ENCODE measurements around the gene SLC24A1. TPM values are rescaled to one million over a fixed set of nuclear protein-coding genes. Genes with fewer than 3 reads are reported as not detected.

SLC24A1 gene
- total RNA-seq, 6 experiments from 2014 or later = 7.4 to 14.6 (median 11.7) TPM

DNA sequence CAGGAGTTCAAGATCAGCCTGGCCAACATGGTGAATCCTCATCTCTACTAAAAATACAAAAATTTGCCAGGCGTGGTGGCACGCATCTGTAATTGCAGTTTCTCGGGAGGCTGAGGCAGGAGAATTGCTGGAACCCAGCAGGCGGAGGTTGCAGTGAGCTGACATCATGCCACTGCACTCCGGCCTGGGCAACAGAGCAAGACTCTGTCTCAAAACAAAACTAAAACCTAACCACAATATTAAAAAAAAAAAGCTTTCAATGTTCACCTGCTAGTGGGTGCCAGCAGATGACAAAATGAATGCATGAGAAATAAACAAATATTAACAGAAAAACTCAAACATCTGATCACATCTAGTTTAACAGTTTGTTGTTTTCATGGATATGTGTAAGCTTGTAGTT is 9.0 kb downstream of the SLC24A1 start:
- no peaks in the 10 kb centered on the region; the same call in 1 of the 2 replicates for H3K27me3 Mint-ChIP-seq (ENCODE audit: insufficient read depth)
- no peaks in the 10 kb centered on the region for H3K9me3 Mint-ChIP-seq
- H3K4me1 Mint-ChIP-seq (ENCODE audit: low read depth) = peaks cover 42% of the 10 kb centered on the region
- no peak overlapping the region for H3K27ac Mint-ChIP-seq
- H3K36me3 Mint-ChIP-seq (ENCODE audit: low read depth) = peaks cover under 1% of the 10 kb centered on the region; the same call in 1 of the 2 replicates
- no peak for DNase-seq
- TF ChIP-seq, protein P1, sequence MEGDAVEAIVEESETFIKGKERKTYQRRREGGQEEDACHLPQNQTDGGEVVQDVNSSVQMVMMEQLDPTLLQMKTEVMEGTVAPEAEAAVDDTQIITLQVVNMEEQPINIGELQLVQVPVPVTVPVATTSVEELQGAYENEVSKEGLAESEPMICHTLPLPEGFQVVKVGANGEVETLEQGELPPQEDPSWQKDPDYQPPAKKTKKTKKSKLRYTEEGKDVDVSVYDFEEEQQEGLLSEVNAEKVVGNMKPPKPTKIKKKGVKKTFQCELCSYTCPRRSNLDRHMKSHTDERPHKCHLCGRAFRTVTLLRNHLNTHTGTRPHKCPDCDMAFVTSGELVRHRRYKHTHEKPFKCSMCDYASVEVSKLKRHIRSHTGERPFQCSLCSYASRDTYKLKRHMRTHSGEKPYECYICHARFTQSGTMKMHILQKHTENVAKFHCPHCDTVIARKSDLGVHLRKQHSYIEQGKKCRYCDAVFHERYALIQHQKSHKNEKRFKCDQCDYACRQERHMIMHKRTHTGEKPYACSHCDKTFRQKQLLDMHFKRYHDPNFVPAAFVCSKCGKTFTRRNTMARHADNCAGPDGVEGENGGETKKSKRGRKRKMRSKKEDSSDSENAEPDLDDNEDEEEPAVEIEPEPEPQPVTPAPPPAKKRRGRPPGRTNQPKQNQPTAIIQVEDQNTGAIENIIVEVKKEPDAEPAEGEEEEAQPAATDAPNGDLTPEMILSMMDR (IDR thresholded peaks at IDR 0.05) = no peak
- H3K4me3 Mint-ChIP-seq = no peak overlapping the region

DNA sequence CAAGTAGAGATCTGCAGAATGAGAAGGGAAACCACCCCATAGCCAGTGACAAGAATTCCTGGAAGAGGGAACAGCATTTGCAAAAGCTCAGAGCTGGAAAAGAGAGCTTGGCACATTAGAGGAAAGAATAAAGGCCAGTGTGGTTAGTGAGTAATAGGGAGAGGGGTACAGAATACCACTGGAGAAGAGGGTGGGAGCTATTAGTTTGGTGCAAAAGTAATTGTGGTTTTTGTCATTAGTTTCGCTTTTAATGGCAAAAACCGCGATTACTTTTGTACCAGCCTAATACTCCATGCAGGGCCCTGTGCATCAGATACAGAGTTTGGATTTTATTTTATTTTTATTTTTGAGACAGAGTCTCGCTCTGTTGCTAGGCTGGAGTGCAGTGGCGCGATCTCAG is 9.8 kb downstream of the SLC24A1 start:
- no peaks in the 10 kb centered on the region for H3K9me3 Mint-ChIP-seq
- H3K27me3 Mint-ChIP-seq (ENCODE audit: insufficient read depth) = no peaks in the 10 kb centered on the region; the same call in 1 of the 2 replicates
- H3K36me3 Mint-ChIP-seq (ENCODE audit: low read depth) = no peaks in the 10 kb centered on the region
- no peak for DNase-seq
- H3K4me1 Mint-ChIP-seq (ENCODE audit: low read depth) = peaks cover 42% of the 10 kb centered on the region
- TF ChIP-seq, protein P1 (IDR thresholded peaks at IDR 0.05) = no peak
- H3K4me3 Mint-ChIP-seq = no peak overlapping the region
- no peak overlapping the region for H3K27ac Mint-ChIP-seq

DNA sequence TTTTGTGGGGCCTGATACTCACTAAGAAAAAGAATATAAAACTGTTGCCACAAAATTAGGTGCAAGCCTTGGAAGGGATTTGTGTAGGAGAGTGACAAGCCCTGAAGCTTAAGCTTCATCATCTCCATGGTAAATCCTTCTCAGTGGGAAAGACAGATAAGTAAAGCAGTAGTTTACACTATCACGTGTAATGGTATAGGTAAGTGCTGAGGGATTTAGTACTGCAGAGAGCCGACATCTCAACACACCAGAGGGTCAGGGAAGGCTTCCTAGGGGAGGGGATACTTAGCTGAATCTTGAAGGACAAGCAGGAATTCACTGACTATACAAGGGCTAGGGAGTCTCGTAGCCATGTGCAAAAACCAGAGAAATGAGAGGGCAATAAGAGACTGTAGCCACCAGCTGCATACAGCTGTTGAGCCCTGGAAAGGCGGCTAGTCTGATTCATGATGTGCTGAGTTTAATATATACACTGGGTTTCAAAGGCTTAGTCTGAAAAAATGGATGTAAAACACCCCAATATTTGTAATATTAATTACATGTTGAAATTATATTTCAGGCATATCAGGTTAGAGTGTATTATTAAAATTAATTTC is 11.1 kb downstream of the SLC24A1 start:
- DNase-seq = no peak
- Mint-ChIP-seq H3K9me3 (no peaks in the 10 kb centered on the region), H3K4me1 (ENCODE audit: low read depth) (peaks cover 48% of the 10 kb centered on the region), H3K36me3 (ENCODE audit: low read depth) (no peaks in the 10 kb centered on the region), H3K27ac (no peak overlapping the region), H3K27me3 (ENCODE audit: insufficient read depth) (no peaks in the 10 kb centered on the region; the same call in 1 of the 2 replicates), H3K4me3 (no peak overlapping the region)
- TF ChIP-seq, protein P1 (IDR thresholded peaks at IDR 0.05) = no peak

DNA sequence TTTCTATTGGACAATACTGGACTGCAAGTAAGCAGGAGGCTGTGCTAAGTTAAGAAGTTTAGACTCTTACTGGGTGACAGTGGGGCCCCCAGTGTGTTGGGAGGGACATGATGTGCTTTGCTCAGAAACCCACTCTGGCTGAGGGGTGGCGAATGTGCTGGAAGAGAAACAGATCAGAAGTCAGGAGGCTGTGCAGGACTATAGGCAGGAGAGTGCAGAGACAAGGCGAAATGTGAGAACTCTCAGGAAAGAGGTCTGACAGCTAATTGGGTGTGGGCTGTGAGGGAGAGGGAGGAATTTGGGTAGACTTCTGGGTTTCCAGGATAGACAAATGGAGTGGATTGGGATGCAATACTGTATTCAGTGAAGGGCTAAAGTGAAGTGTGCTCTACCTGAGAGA is 12.0 kb downstream of the SLC24A1 start:
- Mint-ChIP-seq H3K4me3 (no peak overlapping the region), H3K36me3 (ENCODE audit: low read depth) (no peaks in the 10 kb centered on the region), H3K27ac (no peak overlapping the region), H3K4me1 (ENCODE audit: low read depth) (peaks cover 56% of the 10 kb centered on the region), H3K9me3 (no peaks in the 10 kb centered on the region), H3K27me3 (ENCODE audit: insufficient read depth) (no peaks in the 10 kb centered on the region; the same call in 1 of the 2 replicates)
- no peak for DNase-seq
- TF ChIP-seq, protein P1 (IDR thresholded peaks at IDR 0.05) = no peak

GRCh38 chr15:65634356-65634755 is 12.6 kb downstream of the SLC24A1 start:
- Mint-ChIP-seq H3K9me3 (no peaks in the 10 kb centered on the region), H3K27me3 (ENCODE audit: insufficient read depth) (no peaks in the 10 kb centered on the region; the same call in 1 of the 2 replicates), H3K4me3 (no peak overlapping the region), H3K36me3 (ENCODE audit: low read depth) (no peaks in the 10 kb centered on the region), H3K4me1 (ENCODE audit: low read depth) (peaks cover 57% of the 10 kb centered on the region), H3K27ac (no peak overlapping the region)
- TF ChIP-seq, protein P1 (IDR thresholded peaks at IDR 0.05) = no peak
- DNase-seq = no peak
